ENCODE results near the gene SLC19A3. TPM values are rescaled to one million over a fixed set of nuclear protein-coding genes. Genes with fewer than 3 reads are reported as not detected.
A peak's percentile ranks its signal among the peaks of the same experiment; 100 is the strongest.
"Not testable (repeated sequence)": the region's sequence is repeated elsewhere in the genome, so short reads cannot be mapped to it uniquely, and the experiment has no call there.

Gene SLC19A3
- 0.07 TPM for polyA plus RNA-seq (2013, experiment 1 of 2; ENCODE audit: insufficient read length)
- polyA plus RNA-seq (2013, experiment 2 of 2; ENCODE audit: insufficient read length): 0.33 TPM

DNA sequence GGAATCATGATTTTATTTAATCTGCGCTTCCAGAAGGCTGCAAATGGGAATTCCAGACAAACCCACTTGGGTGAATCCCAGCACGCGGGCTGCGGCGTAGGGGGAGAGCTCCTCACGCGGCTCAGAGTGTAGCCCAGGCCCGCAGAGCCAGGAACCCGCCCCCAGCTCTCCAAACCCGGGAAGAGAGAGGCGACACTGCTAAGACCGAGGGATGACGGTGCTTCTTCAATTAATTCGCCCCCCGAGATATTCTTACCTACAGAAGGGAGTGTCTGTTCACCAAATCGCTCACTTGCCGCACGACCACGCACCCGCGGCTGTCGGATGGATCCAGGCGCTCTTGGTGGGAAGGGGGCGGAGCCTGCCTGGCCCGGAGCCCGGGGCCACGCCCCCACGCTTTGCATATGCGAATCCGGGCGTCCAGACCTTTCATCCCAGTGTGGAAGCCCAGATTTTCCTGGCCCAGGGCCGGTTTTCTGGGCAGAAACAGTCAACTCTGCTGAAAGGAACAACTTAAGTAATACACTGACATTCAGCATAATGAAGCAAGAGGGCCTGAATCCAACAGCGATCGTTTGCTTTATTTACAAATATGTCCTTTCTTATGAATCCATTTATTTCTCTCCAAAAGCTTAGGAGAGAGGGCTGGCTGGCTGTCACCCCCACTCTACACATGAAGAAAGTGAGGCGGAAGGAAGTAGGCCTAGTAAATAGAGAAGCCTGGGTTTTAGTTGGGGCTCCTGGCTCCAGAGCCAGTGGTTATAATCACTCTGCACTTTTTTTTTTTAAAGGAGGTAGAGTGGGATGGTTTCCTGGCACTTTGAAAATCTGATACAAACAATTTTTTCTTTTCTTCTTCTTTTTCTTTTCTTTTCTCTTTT is at the start of gene SLC19A3:
TSS of gene SLC19A3 (minus strand) at position 342 of the 881 bp plus-strand sequence. CDS start 15,710 bp downstream, outside the sequence.
- peak; percentile 62 for DNase-seq

GRCh38 chr2:227766373-227766883 is 48.6 kb upstream of the SLC19A3 start:
- peak; percentile 71 for DNase-seq

- no peak for DNase-seq
These were observed 48.1 kb upstream of the SLC19A3 start for GRCh38 chr2:227765788-227766372.

DNA sequence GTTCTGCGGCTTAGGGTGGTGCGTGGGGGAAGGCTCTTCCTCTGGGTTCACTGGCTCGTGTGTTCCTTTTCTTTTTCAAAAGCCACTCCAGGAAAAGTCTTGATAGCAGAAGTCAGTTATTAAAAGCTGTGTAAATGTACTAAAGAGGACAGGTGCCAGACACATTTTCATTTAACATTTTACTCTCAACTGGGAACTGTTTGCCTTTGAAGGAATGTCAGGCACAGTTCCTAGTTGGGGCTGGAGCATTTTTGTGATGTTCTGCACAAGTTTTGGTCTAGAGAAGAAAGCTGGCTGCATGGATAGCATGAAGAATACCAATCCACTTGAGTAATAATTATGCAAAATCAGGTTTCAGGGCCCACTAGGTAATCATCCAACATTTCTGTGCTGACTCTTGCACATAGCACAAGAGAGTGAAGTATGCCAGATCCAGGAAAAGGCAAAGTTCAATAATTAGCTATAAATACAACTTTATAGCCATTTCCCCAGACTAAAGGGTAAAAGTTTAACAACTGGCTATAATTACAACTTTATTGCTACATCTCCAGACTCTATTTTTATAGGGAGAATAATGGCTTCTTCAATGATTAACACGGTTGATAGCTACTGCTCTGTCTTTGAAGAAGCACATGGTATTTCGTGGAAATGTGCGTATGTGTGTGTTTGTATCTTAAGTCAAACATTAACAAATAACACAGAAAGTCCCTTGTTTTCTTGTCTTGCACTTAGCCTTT is 44.1 kb upstream of the SLC19A3 start:
- DNase-seq: no peak

- DNase-seq: no peak
These were observed 41.7 kb upstream of the SLC19A3 start for GRCh38 chr2:227759411-227760118.

GRCh38 chr2:227756261-227756660 is 38.4 kb upstream of the SLC19A3 start:
- DNase-seq: not testable (repeated sequence)

- DNase-seq: no peak
These were observed 30.3 kb upstream of the SLC19A3 start for GRCh38 chr2:227748079-227748478.

GRCh38 chr2:227745594-227745993 is 27.8 kb upstream of the SLC19A3 start, which contains the start of gene SCYGR8:
TSS of gene SCYGR8 (plus strand) at chr2:227745894. CDS start at chr2:227745894, 0 bp downstream.
- no peak for DNase-seq

GRCh38 chr2:227740705-227741104 is 22.9 kb upstream of the SLC19A3 start:
- not testable (repeated sequence) for DNase-seq

DNA sequence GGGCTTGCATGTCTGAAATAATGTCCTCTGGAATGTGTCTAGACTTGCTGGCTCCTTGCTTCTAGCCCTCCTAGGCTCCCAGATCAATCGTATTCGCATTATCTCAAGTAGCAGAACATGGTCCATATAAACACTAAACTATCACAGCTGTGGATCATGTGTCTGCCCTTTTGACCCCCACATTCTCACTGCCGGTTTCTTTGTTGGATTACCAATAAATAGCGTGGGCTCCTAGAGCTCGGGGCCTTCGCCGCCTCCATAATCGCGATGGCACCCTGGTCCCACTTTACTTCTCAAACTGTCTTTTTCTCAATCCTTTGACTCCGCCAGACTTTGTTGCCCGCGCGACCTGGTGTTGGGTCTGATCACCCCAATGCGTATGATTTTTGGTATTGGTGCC is 21.5 kb upstream of the SLC19A3 start:
- DNase-seq: no peak

DNA sequence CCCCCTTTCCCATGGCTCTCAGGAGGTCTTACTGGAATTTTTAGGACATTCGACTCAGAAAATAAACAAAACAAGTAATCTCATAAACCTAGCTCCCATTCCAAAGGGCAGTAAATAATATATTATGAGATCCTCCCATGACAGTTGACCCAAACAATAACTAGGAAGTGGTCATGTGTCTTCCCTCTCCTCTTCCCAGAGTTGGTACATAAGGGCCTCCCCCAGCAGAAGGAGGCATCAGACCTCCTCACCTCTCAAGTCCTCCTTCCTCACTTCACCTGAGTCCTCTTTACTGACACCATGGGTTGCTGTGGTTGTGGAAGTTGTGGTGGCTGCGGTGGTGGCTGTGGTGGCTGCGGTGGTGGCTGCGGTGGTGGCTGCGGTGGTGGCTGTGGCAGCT is 10.2 kb upstream of the SLC19A3 start, which contains the start of gene SCYGR7:
TSS of gene SCYGR7 (plus strand) at position 301 of the 400 bp plus-strand sequence. CDS start at position 301, 0 bp downstream.
- DNase-seq: no peak

DNA sequence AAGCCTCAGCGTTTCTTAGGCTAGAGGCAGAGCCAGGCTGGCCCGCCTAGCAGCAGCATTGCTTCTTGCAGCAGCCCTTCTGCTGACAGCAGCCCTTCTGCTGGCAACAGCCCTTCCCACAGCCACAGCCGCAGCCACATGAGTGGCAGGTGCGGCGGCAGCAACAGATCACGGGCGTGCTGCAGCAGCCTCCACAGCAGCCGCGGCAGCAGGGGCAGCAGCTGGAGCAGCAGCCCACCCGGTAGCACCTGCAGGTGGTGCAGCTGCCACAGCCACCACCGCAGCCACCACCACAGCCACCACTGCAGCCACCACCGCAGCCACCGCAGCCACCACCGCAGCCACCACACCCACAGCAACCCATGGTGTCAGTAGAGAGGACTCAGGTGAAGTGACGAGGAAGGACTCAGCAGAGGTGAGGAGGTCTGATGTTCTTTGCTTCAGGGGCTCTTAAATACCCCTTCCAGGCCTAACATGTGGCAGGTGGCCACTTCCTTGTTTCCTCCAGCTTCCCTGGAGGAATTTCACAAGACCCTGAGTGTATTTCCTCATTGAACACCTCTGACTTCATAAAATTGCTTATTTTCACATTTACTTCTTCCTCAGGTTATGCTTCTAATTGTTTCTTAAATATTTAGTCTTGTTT is 6.7 kb upstream of the SLC19A3 start, which contains the start of gene SCYGR6:
TSS of gene SCYGR6 (minus strand) at position 364 of the 646 bp plus-strand sequence. CDS start at position 364, 0 bp downstream.
- no peak for DNase-seq

DNA sequence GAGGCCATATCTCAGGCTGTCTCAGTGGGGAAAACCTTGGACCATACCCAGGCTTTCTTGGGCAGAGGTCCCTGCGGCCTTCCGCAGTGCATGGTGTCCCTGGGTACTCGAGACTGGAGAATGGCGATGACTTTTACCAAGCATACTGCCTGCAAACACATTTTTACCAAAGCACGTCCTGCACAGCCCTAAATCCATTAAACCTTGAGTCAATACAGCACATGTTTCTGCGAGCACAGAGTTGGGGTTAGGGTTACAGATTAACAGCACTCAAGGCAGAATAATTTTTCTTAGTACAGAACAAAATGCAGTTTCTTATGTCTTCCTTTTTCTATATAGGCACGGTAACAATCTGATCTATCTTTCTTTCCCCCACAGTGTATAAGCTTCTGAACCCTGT is 5.0 kb upstream of the SLC19A3 start:
- DNase-seq: not testable (repeated sequence)

GRCh38 chr2:227720680-227721079 is 2.9 kb upstream of the SLC19A3 start:
- no peak for DNase-seq

DNA sequence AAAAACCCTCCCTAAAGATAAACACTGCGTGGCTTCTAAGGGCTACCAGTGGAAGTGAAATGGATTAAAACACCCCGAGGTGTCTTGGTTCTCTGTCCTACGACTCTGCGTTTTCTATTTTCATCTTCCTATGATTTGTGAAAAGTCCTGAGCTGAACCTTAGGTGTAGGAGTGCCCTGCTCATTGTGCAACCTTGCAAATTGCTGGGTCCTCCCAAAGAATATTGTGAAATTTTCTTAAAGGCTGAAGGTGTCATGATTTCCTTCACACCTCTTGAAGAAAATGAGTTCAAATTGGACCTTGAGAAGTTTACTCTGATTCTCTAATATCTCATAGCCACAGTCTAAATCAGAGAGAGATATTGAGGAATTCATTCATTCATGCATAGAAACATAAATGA is 1.8 kb upstream of the SLC19A3 start:
- no peak for DNase-seq

GRCh38 chr2:227716501-227716900 is 1.3 kb downstream of the SLC19A3 start:
- no peak for DNase-seq

DNA sequence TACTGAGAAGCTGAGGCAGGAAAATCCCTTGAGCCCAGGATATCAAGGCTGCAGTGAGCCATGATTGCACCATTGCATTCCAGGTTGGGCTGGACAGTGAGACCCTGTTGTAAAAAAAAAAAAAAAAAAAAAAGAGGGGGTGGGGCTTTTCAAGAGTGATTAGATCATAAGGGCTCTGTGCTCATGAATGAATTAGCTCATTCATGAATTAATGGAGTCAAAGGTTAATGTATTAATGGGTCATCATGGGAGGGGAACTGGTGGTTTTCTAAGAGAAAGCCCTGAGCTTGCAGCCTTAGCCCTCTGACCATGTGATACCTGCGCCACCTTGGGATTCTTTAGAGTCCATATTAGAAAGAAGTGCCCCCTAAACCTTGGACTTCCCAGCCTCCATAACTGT is 4.5 kb downstream of the SLC19A3 start:
- DNase-seq: no peak

GRCh38 chr2:227710986-227711385 is 6.8 kb downstream of the SLC19A3 start:
- DNase-seq: no peak

GRCh38 chr2:227707390-227707789 is 10.4 kb downstream of the SLC19A3 start:
- no peak for DNase-seq

DNA sequence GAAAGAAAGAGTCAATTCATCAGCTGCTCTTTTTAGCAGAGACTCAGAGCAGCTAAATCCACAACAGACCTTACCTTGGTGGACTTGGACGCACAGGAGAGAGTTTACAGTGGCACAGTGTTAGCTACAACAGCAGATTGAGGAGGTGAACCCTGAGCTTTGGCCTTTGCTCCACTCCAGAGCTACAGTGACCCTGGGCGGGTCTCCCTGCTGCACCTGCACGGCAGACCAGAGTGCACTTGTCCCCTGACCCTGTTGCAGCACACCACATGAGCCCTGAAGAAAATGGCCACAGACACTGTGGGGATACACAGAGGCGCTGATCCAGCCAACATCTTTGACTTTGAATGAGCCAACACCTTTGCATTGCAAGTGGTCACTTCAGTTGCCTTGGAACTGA is 11.0 kb downstream of the SLC19A3 start:
- DNase-seq: no peak

GRCh38 chr2:227703961-227704360 is 13.9 kb downstream of the SLC19A3 start:
- no peak for DNase-seq

Measured in fibroblast of skin of scalp (primary cell).